Activated naive CD4-positive, alpha-beta T cell (primary cell): ENCODE measurements around the gene KIF3B.
"Not testable (repeated sequence)": the region's sequence is repeated elsewhere in the genome, so short reads cannot be mapped to it uniquely, and the experiment has no call there.

Source experiments
- DNase-seq, 4 experiments: peaks; one replicate each; lab custom pipeline; 2025; lab: John Stamatoyannopoulos, UW

The KIF3B gene

GRCh38 chr20:32248043-32248442, 29.4 kb upstream of the KIF3B start:
- DNase-seq, result no peak

DNA sequence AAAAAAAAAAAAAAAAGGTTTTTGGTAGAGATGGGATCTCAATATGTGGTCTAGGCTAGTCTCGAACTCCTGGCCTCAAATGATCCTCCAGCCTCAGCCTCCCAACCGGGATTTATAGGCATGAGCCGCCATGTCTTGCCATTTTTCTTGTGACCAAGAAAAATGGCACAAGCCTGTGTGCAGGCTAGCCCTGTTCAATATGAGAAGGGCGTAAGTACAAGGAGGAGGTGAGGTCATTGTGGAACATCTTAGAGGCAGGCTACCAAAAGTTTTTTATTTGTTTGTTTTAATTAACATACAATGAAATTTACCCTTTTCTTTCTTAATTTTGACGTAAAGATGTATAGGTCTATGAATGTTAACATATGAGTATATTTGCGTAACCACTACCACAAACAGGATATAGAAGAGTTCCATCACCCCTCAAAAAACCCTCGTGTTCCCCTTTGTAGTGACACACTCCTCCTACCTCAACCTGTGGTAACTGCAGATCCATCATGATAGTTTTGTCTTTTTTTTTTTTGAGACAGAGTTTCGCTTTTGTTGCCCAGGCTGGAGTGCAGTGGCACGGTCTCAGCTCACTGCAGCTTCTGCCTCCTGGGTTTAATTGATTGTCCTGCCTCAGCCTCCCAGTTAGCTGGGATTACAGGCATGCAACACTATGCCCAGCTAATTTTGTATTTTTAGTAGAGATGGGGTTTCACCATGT, 28.3 kb upstream of the KIF3B start:
- no peak for DNase-seq

- no peak for DNase-seq
These were observed 26.0 kb upstream of the KIF3B start for GRCh38 chr20:32251470-32251869.

GRCh38 chr20:32252189-32252588, 25.3 kb upstream of the KIF3B start:
- DNase-seq, result peak in 3 of 4 experiments; percentile 4 to 20 (median 14)

DNA sequence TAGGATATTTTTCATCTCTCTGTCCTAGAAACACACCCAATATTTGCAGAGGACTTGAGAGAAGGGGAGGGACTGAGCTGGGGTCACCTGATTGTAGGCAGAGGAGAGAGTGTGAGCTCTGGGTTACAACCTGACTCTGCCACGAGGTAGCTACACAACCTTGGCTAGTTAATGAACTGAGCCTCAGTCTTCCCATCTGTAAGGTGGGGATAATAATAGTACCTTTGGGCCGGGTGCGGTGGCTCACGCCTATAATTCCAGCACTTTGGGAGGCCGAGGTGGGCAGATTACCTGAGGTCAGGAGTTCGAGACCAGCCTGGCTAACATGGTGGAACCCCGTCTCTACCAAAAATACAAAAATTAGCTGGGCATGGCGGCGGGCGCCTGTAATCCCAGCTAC, 16.5 kb upstream of the KIF3B start:
- DNase-seq, result not testable (repeated sequence)

GRCh38 chr20:32261644-32262043, 15.8 kb upstream of the KIF3B start:
- DNase-seq, result no peak

DNA sequence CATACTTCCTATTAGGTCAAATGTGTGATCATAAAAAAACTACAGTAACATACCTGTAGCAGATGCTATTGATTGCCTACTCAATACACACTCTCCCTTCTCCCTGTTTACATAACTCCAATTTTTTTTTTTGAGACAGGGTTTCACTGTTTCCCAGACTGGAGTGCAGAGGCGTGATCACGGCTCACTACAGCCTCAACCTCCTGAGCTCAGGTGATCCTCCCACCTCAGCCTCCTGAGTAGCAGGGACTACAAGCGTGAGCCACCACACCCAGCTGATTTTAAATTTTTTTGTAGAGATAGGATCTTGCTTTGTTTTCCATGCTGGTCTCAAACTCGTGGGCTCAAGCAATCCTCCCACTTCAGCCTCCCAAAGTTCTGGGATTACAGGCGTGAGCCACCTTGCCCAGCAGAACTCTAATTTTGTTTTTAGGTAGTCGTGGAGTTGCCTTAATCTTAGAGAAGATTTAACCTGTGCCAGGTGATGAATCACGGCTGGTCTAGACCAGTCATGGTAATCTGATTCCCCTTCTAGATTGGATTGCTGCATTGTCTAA, 14.0 kb upstream of the KIF3B start:
- DNase-seq, result no peak

- no peak for DNase-seq
These were observed 5.8 kb upstream of the KIF3B start for GRCh38 chr20:32271620-32272019.

GRCh38 chr20:32274359-32274758, 3.1 kb upstream of the KIF3B start:
- no peak for DNase-seq

- not testable (repeated sequence) for DNase-seq
These were observed 2.3 kb upstream of the KIF3B start for GRCh38 chr20:32275163-32275562.

DNA sequence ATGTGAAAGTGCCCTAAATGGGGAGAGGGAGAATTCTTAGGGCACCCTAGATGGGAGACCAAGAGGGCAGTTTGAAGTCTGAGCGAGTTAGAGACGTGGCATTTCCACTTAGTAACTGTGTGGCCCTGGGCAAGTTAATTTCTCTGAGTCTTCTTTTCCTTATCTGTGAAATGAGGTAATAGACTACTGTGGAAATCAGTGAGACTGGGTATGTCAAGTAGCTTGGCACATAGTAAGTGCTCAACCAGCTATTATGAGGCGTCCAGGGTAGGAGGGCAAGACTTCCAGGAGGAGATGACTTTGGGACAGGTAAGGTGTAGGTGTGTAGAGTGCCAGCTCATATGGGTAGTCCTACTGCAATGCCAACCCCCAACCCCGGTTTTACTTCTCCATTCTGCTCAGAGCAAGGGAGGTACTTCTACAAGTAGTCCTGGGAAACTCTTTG, 770 bp downstream of the KIF3B start:
- no peak for DNase-seq

DNA sequence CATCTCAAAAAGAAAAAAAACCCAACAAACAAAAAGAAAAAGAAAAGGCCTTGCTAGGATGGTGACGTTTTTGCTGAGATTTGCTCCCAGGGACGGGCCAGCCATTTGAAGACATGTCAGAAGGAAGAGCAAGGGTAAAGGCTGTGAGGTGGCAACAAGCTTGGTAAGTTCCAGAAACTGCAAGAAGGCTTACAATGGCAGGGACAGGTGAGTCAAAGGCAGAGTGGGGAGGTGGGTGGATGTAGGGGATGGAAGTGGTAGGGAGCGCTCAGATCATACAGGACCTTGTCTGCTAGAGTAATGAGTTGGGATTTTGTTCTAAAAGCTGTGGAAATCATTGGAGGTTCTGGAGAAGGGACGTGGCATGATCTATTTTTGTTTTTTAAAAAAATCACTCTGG, 4.3 kb downstream of the KIF3B start:
- no peak for DNase-seq

DNA sequence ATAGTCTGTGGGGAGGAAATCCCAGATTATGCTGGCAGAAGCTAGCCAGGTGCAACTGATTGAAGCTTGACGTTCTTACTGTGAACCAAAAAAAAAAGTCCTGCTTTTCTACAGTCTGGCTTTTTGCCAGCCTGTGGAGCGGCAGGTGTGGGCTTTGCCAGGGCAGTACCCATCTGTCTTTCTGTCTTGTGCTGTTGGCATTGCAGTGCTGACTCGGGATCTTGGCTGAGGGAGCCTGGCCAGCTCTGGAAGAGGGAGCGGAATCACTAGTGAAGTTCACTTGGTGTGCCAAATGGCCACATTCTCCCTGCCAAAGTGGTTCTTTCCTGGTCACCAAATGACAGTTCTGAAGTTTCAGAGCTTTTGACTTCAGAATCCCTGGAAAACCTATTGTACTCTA, 5.0 kb downstream of the KIF3B start:
- DNase-seq, result no peak

DNA sequence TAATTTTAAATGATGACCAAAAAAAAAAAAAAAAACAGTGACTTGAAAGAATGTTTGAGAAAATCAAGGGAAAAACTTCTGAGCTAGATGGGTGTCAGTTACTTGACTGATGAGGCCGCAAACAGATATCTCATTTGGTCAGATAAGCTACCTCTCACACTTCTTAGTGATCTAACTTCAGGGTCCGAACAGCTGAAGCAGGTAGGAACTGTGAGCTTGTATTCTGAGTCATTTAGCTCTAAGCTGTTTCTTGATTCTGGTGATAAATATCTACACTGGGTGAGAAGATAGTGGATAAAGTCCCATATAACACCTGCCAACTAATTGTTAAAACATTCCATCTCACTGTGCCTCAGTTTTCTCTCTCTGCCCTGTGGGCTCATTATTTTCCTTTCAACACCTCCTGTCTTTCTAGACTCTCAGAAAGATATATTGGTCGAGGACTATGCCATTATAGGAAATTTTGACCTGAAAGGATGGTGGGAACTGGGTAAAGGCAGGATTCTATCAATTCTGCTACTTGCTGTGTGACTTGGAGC, 7.7 kb downstream of the KIF3B start:
- no peak for DNase-seq

- DNase-seq, result no peak
These were observed 8.3 kb downstream of the KIF3B start for GRCh38 chr20:32285621-32286371.

- DNase-seq, result no peak
These were observed 9.8 kb downstream of the KIF3B start for GRCh38 chr20:32287231-32287638.

- no peak for DNase-seq
These were observed 10.9 kb downstream of the KIF3B start for GRCh38 chr20:32288225-32288849.

DNA sequence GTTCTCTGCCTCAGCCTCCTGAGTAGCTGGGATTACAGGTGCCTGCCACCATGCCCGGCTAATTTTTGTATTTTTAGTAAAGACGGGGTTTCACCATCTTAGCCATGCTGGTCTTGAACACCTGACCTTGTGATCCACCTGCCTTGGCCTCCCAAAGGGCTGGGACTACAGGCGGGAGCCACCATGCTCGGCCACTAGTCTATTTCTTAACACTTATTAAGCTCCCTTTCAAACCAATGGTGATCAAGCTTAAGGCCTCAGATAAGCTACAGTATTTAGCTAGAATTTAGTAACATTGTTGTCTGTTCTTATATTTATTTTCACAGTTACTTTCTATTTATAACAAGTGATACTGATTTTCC, 11.8 kb downstream of the KIF3B start:
- not testable (repeated sequence) for DNase-seq

DNA sequence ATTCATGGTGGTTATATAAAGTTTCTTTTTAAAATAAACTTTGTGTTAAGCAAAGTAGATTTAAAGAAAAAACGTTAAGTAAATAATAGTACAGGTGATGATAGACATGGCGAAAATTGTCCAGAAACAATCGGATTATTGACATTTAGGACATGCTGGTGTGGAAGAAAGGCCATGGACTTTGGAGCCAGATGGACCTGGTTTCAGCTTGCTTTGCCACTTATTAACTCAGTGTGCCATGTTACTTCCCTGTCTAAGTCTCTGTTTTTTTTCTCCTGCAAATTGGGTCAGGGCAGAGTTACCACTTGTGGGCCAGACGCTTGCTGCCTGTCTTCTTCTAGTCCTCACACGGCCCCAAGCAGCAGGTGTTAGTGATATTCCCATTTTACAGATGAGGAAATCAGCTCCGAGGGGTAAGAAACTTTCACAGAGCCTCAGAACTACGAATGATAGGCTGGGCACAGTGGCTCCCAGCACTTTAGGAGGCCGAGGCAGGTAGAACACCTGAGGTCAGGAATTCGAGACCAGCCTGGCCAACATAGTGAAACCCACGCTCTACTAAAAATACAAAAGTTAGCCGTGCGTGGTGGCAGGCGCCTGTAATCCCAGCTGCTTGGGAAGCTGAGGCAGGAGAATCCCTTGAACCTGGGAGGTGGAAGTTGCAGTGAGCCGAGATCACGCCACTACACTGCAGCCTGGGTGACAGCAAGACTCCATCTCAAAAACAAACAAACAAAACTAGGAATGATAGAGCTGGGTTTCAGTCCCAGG, 12.4 kb downstream of the KIF3B start:
- no peak for DNase-seq

DNA sequence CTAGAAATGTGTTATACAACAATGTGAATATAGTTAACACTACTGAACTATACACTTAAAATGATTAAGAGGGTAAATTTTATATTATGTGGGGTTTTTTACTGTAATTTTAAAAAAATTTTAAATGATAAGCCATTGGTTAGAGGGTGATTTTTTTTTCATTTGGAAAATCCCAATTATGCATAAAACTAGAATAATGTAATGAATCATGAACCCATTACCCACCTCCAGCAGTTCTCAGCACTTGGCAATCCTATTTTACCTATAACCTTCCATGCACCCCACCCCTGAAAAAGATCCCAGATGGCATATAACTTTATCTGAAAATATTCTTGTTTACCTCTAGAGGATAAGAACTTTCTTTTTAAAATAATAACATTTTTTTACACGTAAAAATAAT, 13.7 kb downstream of the KIF3B start:
- DNase-seq, result no peak

DNA sequence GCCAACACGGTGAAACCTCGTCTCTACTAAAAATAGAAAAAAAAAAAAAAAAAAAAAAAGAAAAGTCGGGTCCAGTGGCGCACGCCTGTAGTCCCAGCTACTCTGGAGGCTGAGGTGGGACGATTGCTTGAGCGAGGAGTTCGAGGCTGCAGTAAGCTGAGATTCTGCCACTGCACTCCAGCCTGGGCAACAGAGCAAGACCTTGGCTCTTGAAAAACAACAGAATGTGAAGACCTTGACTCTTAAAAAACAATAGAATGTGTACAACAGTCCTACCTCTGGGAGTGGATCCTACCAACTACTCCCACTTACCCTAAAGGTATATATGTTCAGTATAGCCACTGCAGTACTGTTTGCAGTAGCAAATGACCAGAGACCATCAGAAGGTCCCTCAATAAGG, 15.1 kb downstream of the KIF3B start:
- DNase-seq, result no peak

DNA sequence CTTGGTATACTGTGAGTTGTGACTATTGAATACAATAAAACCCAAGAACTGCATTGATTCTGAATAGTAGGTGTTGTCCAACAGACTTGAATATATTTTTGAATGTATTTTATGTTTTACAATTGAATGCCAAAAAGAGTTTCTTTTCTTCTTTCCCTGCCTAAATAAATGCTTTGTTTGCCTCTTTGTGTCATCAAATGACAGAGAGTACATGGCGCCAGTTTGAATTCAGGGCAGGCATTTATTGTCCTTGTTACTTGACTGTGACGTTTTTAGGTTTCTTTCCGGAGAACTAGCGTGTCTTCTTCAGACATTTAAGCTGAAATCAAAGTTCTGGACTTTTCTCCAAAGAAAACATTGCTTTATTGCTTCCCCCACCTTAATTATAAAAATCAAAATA, 16.6 kb downstream of the KIF3B start:
- no peak for DNase-seq
